Esophagus squamous epithelium (tissue), 5 donors: ENCODE results near the gene ARAP1. TPM values are rescaled to one million over a fixed set of nuclear protein-coding genes. Genes with fewer than 3 reads are reported as not detected.

ENCODE experiments used
- DNase-seq: peaks from one replicate; lab custom pipeline; 2025; lab: John Stamatoyannopoulos, UW
- H3K27ac ChIP-seq, 4 donors: fragments of 200-600 bp; sonication (generic); one replicate each; pipeline ENCODE4 v1.5.1; 2016 to 2019; ENCODE audit warnings: mild to moderate bottlenecking in 1 of 4
- H3K27me3 ChIP-seq, 4 donors: fragments of 200-600 bp; sonication (generic); 1 replicate in 3 of 4; 2 replicates in 1 of 4; pipeline versions ENCODE4 v1.5.1 to v1.6.0; 2017 to 2021; ENCODE audit warnings: antibody characterized with exemption in 1 of 4
- H3K36me3 ChIP-seq, 3 donors: fragments of 200-600 bp; sonication (generic); one replicate each; pipeline ENCODE4 v1.5.1; 2016 to 2019
- H3K4me1 ChIP-seq, 3 donors: fragments of 200-600 bp; sonication (generic); one replicate each; pipeline ENCODE4 v1.5.1; 2017 to 2019
- H3K4me3 ChIP-seq, 4 donors: fragments of 200-600 bp; sonication (generic); 1 replicate in 3 of 4; 2 replicates in 1 of 4; pipeline ENCODE4 v1.5.1; 2016 to 2019; ENCODE audit warnings: mild to moderate bottlenecking in 2 of 4, moderate library complexity in 1 of 4
- H3K9me3 ChIP-seq, 3 donors: fragments of 200-600 bp; sonication (generic); one replicate each; pipeline ENCODE4 v1.5.1; 2016 to 2019
- CTCF ChIP-seq, 6 experiments: fragments of 450-650 bp in 4 of 6; fragments of 200-600 bp in 2 of 6; sonication (generic) in 2 of 6; IDR thresholded peaks; one replicate each; pipeline ENCODE4 v1.5.1; 2016 to 2019; ENCODE audit warnings: antibody characterized with exemption in 6 of 6, mild to moderate bottlenecking in 4 of 6, moderate library complexity in 4 of 6
- POLR2A ChIP-seq, 4 donors: fragments of 450-650 bp; IDR thresholded peaks; one replicate each; pipeline ENCODE4 v1.6.1; 2017; ENCODE audit warnings: antibody characterized with exemption in 4 of 4, mild to moderate bottlenecking in 4 of 4, moderate library complexity in 3 of 4
- WGBS, 2 donors: methylation state at CpG; one replicate each; pipeline ENCODE4 v1.1.5; 2018; 5-methylcytosine and 5-hydroxymethylcytosine counted together
- intact Hi-C: fragments of 100-400 bp; cut with DNase I; formaldehyde crosslinking; loops from one replicate; pipeline ENCODE4 v1.15.0; 2022
- total RNA-seq, 4 donors: library from RNA; depleted of rRNA; stranded (reverse); fragments of >200 nt; gene quantifications; one replicate each; pipeline ENCODE4 v1.1.0, GENCODE V29; 2016
- donor health status: DM: yes; HTN: yes; CAD: no.

Gene ARAP1
- total RNA-seq, 4 donors from 2014 or later = 37.8 to 114 (median 70.6) TPM

GRCh38 chr11:72782081-72782920, 30.1 kb upstream of the ARAP1 start:
- peak overlapping the region in 2 of 4 donors; percentile 38 to 88 for H3K27ac ChIP-seq
- peak overlapping the region; percentile 58 to 88 (median 84) for H3K4me3 ChIP-seq
- H3K9me3 ChIP-seq = no peaks in the 10 kb centered on the region
- DNase-seq = no peak
- WGBS, 2 donors = 60 to 70% methylated on average over 9 to 13 of the region's 14 CpGs
- H3K4me1 ChIP-seq = peaks cover 23 to 62% (median 29%) of the 10 kb centered on the region in 3 donors
- no peaks in the 10 kb centered on the region for H3K27me3 ChIP-seq
- peaks cover 0 to 13% (median 0%) of the 10 kb centered on the region in 3 donors for H3K36me3 ChIP-seq
- intact Hi-C loops = no loop called here
- TF ChIP-seq CTCF (IDR thresholded peaks at IDR 0.05) (no peak), POLR2A (IDR thresholded peaks at IDR 0.05) (no peak)

- H3K27me3 ChIP-seq = no peaks in the 10 kb centered on the region
- peaks cover 0 to 13% (median 0%) of the 10 kb centered on the region in 3 donors for H3K36me3 ChIP-seq
- WGBS, 2 donors = 3 to 7% methylated on average over 2 to 5 of the region's 89 CpGs
- peaks cover 26 to 66% (median 37%) of the 10 kb centered on the region in 3 donors for H3K4me1 ChIP-seq
- peak overlapping the region; percentile 58 to 88 (median 84) for H3K4me3 ChIP-seq
- DNase-seq = no peak
- H3K27ac ChIP-seq = peak overlapping the region; percentile 67 to 88 (median 82)
- intact Hi-C loops = no loop called here
- no peak for TF ChIP-seq POLR2A (IDR thresholded peaks at IDR 0.05)
- no peak for TF ChIP-seq CTCF (IDR thresholded peaks at IDR 0.05)
- H3K9me3 ChIP-seq = no peaks in the 10 kb centered on the region
Measured at GRCh38 chr11:72781313-72782080, 29.3 kb upstream of the ARAP1 start.

- peaks cover 26 to 66% (median 38%) of the 10 kb centered on the region in 3 donors for H3K4me1 ChIP-seq
- TF ChIP-seq CTCF (IDR thresholded peaks at IDR 0.05) (no peak), POLR2A (IDR thresholded peaks at IDR 0.05) (no peak)
Measured at GRCh38 chr11:72781063-72781312, 28.8 kb upstream of the ARAP1 start.

GRCh38 chr11:72780296-72781062, 28.3 kb upstream of the ARAP1 start:
- Histone ChIP-seq H3K4me3 (peak overlapping the region; percentile 58 to 88 (median 84)), H3K4me1 (peaks cover 26 to 66% (median 38%) of the 10 kb centered on the region in 3 donors), H3K27ac (peak overlapping the region; percentile 67 to 88 (median 82)), H3K9me3 (no peaks in the 10 kb centered on the region), H3K36me3 (peaks cover 0 to 13% (median 0%) of the 10 kb centered on the region in 3 donors), H3K27me3 (no peaks in the 10 kb centered on the region)
- intact Hi-C loops = no loop called here
- TF ChIP-seq CTCF (IDR thresholded peaks at IDR 0.05) (no peak), POLR2A (IDR thresholded peaks at IDR 0.05) (no peak)
- no peak for DNase-seq
- 55% methylated on average over 4 of the region's 10 CpGs; no CpG with 5 or more reads in 1 of the 2 donors for WGBS, 2 donors

More at GRCh38 chr11:72781063-72781312, 28.8 kb upstream of the ARAP1 start:
- peak overlapping the region; percentile 67 to 88 (median 82) for H3K27ac ChIP-seq
- H3K4me3 ChIP-seq = peak overlapping the region; percentile 58 to 88 (median 84)
- intact Hi-C loops = no loop called here
- H3K36me3 ChIP-seq = peaks cover 0 to 13% (median 0%) of the 10 kb centered on the region in 3 donors
- DNase-seq = no peak
- WGBS, 2 donors = no CpG with 5 or more reads among the region's 17 CpGs
- no peaks in the 10 kb centered on the region for H3K27me3 ChIP-seq
- no peaks in the 10 kb centered on the region for H3K9me3 ChIP-seq
